Neuronal stem cell (in vitro differentiated cells): Measurements from ENCODE around the gene SDSL.
A peak's percentile ranks its signal among the peaks of the same experiment; 100 is the strongest.

Experiments
- DNase-seq: peaks from one replicate; pipeline ENCODE4 v3.0.0-alpha.2; 2013; ENCODE audit warnings: low spot score
- H2AFZ ChIP-seq: one replicate; pipeline ENCODE4 v1.6.1; 2013; ENCODE audit warnings: mild to moderate bottlenecking, low read length, inconsistent platforms
- H2AK5ac ChIP-seq: 2 replicates; pipeline ENCODE4 v1.6.1; 2013; ENCODE audit warnings: low read depth, mild to moderate bottlenecking, inconsistent platforms, low read length, moderate library complexity, mixed read lengths
- H2BK120ac ChIP-seq: 2 replicates; pipeline ENCODE4 v1.6.1; 2013; ENCODE audit warnings: low read depth, mild to moderate bottlenecking, inconsistent platforms, low read length, moderate library complexity, mixed read lengths
- H2BK12ac ChIP-seq: one replicate; pipeline ENCODE4 v1.6.1; 2013; ENCODE audit warnings: low read length, inconsistent platforms
- H2BK15ac ChIP-seq: 2 replicates; pipeline ENCODE4 v1.6.1; 2013; ENCODE audit warnings: mild to moderate bottlenecking, low read length, inconsistent platforms, mixed read lengths
- H2BK5ac ChIP-seq: one replicate; pipeline ENCODE4 v1.6.1; 2013; ENCODE audit warnings: inconsistent platforms, mild to moderate bottlenecking, low read length, moderate library complexity
- H3K14ac ChIP-seq: one replicate; pipeline ENCODE4 v1.6.1; 2013; ENCODE audit warnings: low read length, inconsistent platforms
- H3K18ac ChIP-seq: 2 replicates; pipeline ENCODE4 v1.6.1; 2013; ENCODE audit warnings: low read length, inconsistent platforms
- H3K23ac ChIP-seq: 2 replicates; pipeline ENCODE4 v1.6.1; 2013; ENCODE audit warnings: low read depth, mild to moderate bottlenecking, mixed read lengths, low read length, inconsistent platforms; ENCODE audit not compliant: poor library complexity
- H3K27ac ChIP-seq: replicated peaks from 3 replicates; pipeline ENCODE4 v1.5.1; 2013; ENCODE audit warnings: low read length, inconsistent platforms
- H3K27me3 ChIP-seq, 3 experiments: 2 replicates each; pipeline ENCODE4 v1.6.1; 2013; ENCODE audit warnings: low read length in 3 of 3, mild to moderate bottlenecking in 2 of 3, inconsistent platforms in 1 of 3, low read depth in 1 of 3, mixed read lengths in 1 of 3, moderate library complexity in 1 of 3; ENCODE audit not compliant: control insufficient read depth in 3 of 3, insufficient read depth in 3 of 3
- H3K36me3 ChIP-seq, 2 donors: replicated peaks in 1 of 2; 2 replicates each; pipeline ENCODE4 v1.6.1; 2013; ENCODE audit warnings: low read length in 2 of 2; ENCODE audit not compliant: control insufficient read depth in 2 of 2, insufficient read depth in 2 of 2
- H3K4ac ChIP-seq: 2 replicates; pipeline ENCODE4 v1.6.1; 2013; ENCODE audit warnings: inconsistent platforms, mild to moderate bottlenecking, low read length, moderate library complexity
- H3K4me1 ChIP-seq, 2 donors: 1 replicate in 1 of 2; 2 replicates in 1 of 2; pipeline ENCODE4 v1.6.1; 2013; ENCODE audit warnings: low read length in 2 of 2, low read depth in 1 of 2; ENCODE audit not compliant: control insufficient read depth in 2 of 2, insufficient read depth in 1 of 2
- H3K4me2 ChIP-seq: one replicate; pipeline ENCODE4 v1.6.1; 2013; ENCODE audit warnings: mild to moderate bottlenecking, low read length, inconsistent platforms; ENCODE audit not compliant: insufficient read depth, poor library complexity, severe bottlenecking
- H3K4me3 ChIP-seq, 2 donors: 2 replicates each; pipeline ENCODE4 v1.5.1; 2013; ENCODE audit warnings: low read length in 2 of 2, mild to moderate bottlenecking in 2 of 2, inconsistent platforms in 1 of 2, moderate library complexity in 1 of 2
- H3K79me1 ChIP-seq: one replicate; pipeline ENCODE4 v1.6.1; 2013; ENCODE audit warnings: low read depth, mild to moderate bottlenecking, inconsistent platforms, low read length, moderate library complexity
- H3K9ac ChIP-seq: one replicate; pipeline ENCODE4 v1.6.1; 2013; ENCODE audit warnings: mild to moderate bottlenecking, low read depth, low read length, inconsistent platforms; ENCODE audit not compliant: poor library complexity
- H3K9me3 ChIP-seq, 2 donors: replicated peaks in 1 of 2; 2 replicates each; pipeline versions ENCODE3 to v1.6.1; 2013; ENCODE audit warnings: low read length in 2 of 2, mild to moderate bottlenecking in 2 of 2, inconsistent platforms in 1 of 2, low read depth in 1 of 2, mixed read lengths in 1 of 2, moderate library complexity in 1 of 2; ENCODE audit not compliant: control insufficient read depth in 2 of 2, insufficient read depth in 1 of 2
- H4K8ac ChIP-seq: one replicate; pipeline ENCODE4 v1.6.1; 2013; ENCODE audit warnings: low read depth, mild to moderate bottlenecking, inconsistent platforms, low read length, moderate library complexity
- H4K91ac ChIP-seq: one replicate; pipeline ENCODE4 v1.6.1; 2013; ENCODE audit warnings: low read length, low read depth, mild to moderate bottlenecking, inconsistent platforms; ENCODE audit not compliant: poor library complexity
- WGBS, 2 donors: extraction: QIAGEN DNeasy Blood & Tissue Kit; methylation state at CpG; one replicate each; pipeline ENCODE4 v1.1.7; 2013; ENCODE audit warnings: missing lambda C conversion rate in 2 of 2, mixed read lengths in 1 of 2; ENCODE audit not compliant: insufficient read length in 2 of 2, insufficient replicate concordance in 1 of 2; ENCODE audit errors: extremely low coverage in 2 of 2; 5-methylcytosine and 5-hydroxymethylcytosine counted together

Gene SDSL

DNA sequence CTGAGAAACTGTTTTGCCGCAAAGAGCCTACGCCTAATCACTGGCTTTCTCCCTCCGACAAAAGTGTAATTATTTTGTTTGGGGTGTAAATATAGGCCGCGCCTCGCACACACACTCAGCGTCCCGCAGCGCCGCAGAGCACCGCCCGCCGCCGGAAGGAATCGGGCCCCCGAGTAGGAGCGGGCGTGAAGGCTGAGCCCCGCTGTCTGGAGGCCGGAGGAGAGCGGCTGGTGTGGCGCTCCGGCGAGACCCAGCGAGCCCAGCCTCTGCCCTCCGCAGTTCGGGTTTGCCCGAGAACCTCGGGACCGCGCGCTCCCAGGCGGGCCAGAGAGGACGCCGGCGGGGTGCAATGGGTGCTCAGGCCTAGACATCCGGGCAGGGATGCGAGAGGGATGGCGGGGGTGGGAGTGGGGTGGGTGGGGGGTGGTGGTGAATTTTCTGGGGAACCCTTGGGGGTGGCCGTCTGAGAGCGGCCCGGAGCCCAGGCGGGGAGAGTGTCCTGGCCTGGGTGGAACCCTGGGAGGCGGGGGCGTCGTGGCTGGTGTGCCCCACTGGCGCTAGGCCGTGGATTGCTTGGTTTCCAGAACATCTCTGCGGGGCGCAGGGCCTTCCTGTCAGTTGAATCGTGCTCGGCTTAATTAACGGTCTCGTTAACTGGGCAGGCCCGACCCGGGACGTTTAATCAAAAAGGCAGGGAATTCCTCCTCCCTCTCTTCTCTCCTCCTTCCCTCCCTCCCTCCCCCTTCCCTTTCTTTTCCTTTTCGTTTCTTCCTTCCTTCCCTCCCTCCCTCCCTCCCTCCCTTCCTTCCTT, 54.2 kb downstream of the SDSL start:
- Histone ChIP-seq H2BK120ac (no peak overlapping the region), H3K36me3 (no peaks in the 10 kb centered on the region), H3K27ac (no peak overlapping the region), H3K4ac (no peak overlapping the region), H3K27me3 (peaks cover 14 to 97% (median 73%) of the 10 kb centered on the region in 3 experiments), H3K9ac (peak overlapping the region; percentile 22), H3K14ac (no peak overlapping the region), H3K18ac (peak overlapping the region; percentile 93), H3K9me3 (no peaks in the 10 kb centered on the region), H3K4me1 (peaks cover 2 to 45% of the 10 kb centered on the region in 2 donors), H4K91ac (no peak overlapping the region), H2BK5ac (no peak overlapping the region), H2BK12ac (no peak overlapping the region), H2AFZ (no peak overlapping the region), H2BK15ac (no peak overlapping the region), H3K4me3 (peak overlapping the region in 1 of 2 donors; percentile 53), H3K23ac (no peak overlapping the region), H3K79me1 (peaks cover under 1% of the 10 kb centered on the region), H4K8ac (no peak overlapping the region), H3K4me2 (peak overlapping the region; percentile 54), H2AK5ac (peak overlapping the region; percentile 28)
- DNase-seq = no peak
- WGBS, 2 donors = no CpG with 5 or more reads among the region's 58 CpGs

DNA sequence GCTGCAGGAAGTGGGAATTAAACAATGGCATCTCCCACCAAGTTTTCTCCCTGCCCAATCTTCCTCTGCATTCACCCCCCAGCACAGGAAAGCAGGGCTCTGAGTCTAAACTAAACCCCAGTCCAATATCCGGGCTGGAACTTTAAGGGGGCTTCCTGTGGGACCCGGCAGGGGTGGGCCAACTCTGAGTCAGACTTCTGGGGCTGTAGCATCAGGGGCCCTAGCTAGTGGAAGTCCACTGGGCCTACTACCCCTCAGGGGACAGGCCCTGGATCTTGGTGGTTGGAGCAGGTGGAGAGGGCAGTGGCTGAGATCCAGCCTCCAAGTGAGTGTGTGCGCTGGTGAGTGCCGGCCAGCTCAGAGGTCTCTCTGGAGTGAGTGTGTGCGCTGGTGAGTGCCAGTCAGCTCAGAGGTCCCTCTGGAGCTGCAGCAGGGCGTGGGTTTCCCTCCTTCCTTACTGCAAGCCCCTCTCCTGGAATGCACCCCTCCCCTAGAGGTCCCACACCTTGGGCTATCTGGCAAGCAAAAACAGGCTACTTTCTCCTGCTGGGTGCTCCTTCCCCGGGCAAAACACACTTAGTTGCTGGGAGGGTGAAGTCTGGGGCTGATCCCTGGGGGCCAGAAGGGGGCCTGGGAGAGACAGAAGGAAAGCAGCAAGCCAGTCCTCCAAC, 55.1 kb downstream of the SDSL start:
- Histone ChIP-seq H4K8ac (no peak overlapping the region), H4K91ac (no peak overlapping the region), H3K9ac (no peak overlapping the region), H3K79me1 (no peaks in the 10 kb centered on the region), H2AFZ (no peak overlapping the region), H3K18ac (peak overlapping the region; percentile 83), H2BK12ac (no peak overlapping the region), H3K4me2 (no peak overlapping the region), H3K14ac (no peak overlapping the region), H3K36me3 (no peaks in the 10 kb centered on the region), H2AK5ac (peak overlapping the region; percentile 58), H2BK5ac (peak overlapping the region; percentile 56), H3K4ac (no peak overlapping the region), H3K4me3 (no peak overlapping the region), H3K23ac (no peak overlapping the region), H3K9me3 (no peaks in the 10 kb centered on the region), H2BK15ac (no peak overlapping the region), H3K27me3 (peaks cover 14 to 95% (median 73%) of the 10 kb centered on the region in 3 experiments), H2BK120ac (no peak overlapping the region), H3K4me1 (peaks cover 2 to 45% of the 10 kb centered on the region in 2 donors), H3K27ac (no peak overlapping the region)
- no peak for DNase-seq
- WGBS, 2 donors = no CpG with 5 or more reads among the region's 7 CpGs

- Histone ChIP-seq H3K36me3 (no peaks in the 10 kb centered on the region), H2BK120ac (no peak overlapping the region), H2BK12ac (no peak overlapping the region), H3K14ac (no peak overlapping the region), H3K27me3 (peaks cover 14 to 95% (median 68%) of the 10 kb centered on the region in 3 experiments), H3K4me3 (no peak overlapping the region), H2BK5ac (no peak overlapping the region), H3K4me1 (peaks cover 2 to 44% of the 10 kb centered on the region in 2 donors), H3K4ac (no peak overlapping the region), H3K23ac (no peak overlapping the region), H3K27ac (no peak overlapping the region), H3K9ac (no peak overlapping the region), H4K8ac (no peak overlapping the region), H2AFZ (no peak overlapping the region), H3K18ac (no peak overlapping the region), H3K79me1 (no peaks in the 10 kb centered on the region), H2BK15ac (no peak overlapping the region), H2AK5ac (no peak overlapping the region), H4K91ac (no peak overlapping the region), H3K9me3 (no peaks in the 10 kb centered on the region), H3K4me2 (no peak overlapping the region)
- WGBS, 2 donors = no CpG with 5 or more reads among the region's 3 CpGs
- DNase-seq = no peak
Observed at GRCh38 chr12:113477842-113478215, 55.6 kb downstream of the SDSL start.

DNA sequence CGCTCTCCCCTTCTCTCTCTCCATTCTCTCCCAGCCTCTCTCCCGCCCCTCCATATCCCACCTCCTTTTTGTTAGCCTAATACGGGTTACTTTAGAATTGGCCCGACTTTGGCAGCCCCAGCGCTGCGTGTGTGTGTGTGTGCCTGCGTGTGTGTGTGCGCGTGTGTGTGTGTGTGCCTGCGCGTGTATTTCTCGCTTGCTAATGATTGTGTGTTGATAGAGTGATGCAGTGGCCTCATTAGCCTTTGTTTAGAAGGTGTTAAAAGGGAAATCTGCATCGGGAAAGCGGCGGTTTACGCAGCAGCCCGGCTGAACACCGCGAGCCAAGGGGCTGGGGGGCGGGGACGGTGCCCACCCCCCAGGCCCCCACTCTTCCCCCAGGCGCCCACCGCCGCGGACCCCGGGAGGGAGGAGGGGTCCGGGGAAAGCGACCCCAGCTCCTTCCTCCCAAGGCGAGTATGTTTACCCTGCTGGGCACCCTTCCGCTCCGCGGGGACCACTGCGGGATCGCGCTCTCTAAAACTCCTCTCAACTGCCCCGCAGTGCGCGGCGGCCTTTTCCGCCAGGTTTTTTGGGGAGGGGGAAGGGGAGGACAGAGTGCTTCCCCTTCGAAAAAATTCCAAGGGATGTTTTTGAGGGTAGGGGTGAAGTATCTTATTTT, 56.3 kb downstream of the SDSL start:
- Histone ChIP-seq H4K8ac (no peak overlapping the region), H3K4me3 (no peak overlapping the region), H3K27ac (no peak overlapping the region), H3K14ac (no peak overlapping the region), H3K9ac (no peak overlapping the region), H3K36me3 (no peaks in the 10 kb centered on the region), H3K79me1 (no peaks in the 10 kb centered on the region), H2BK15ac (no peak overlapping the region), H2BK12ac (no peak overlapping the region), H2AK5ac (no peak overlapping the region), H4K91ac (no peak overlapping the region), H3K23ac (no peak overlapping the region), H3K4me1 (peaks cover 2 to 41% of the 10 kb centered on the region in 2 donors), H3K9me3 (no peaks in the 10 kb centered on the region), H3K18ac (peak overlapping the region; percentile 25), H3K4me2 (peak overlapping the region; percentile 72), H3K4ac (no peak overlapping the region), H2BK5ac (no peak overlapping the region), H2AFZ (no peak overlapping the region), H3K27me3 (peaks cover 14 to 95% (median 62%) of the 10 kb centered on the region in 3 experiments), H2BK120ac (no peak overlapping the region)
- no CpG with 5 or more reads among the region's 41 CpGs for WGBS, 2 donors
- DNase-seq = no peak
